ENCODE measurements around the gene CLN5.

GRCh38 chr13:77034881-77035280, 43.0 kb downstream of the CLN5 start:
- TF ChIP-seq CTCF (IDR thresholded peaks at IDR 0.05; ENCODE audit: low read length) (no peak), EZH2 (IDR thresholded peaks at IDR 0.05; ENCODE audit: borderline replicate concordance, low read length) (no peak)

Measured in OCI-LY1 (cell line).